ENCODE results near the gene CHI3L1.

DNA sequence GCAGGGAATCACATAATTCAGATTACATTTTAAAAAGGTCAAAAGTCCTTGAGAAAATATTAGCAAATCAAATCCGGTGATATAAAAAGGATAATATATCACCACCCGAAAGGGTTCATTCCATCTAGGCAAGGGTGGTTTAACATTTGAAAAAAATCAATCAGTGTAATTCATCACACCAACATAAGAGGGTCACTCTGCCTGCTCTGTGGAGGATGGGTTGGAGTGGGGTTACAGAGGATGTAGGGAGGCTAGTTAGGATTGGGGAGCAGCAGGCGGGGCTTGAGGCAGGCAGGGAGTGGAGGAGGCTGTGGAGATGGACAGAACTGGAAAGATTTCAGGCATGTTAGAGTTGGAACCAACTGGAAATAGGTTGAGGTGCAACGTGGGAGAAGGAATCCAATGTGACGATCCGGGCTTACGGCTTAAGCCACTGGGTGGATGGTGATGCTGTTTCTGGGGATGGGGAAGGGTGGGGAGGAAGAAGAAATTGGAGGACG lies 46.5 kb downstream of the CHI3L1 start:
- TF ChIP-seq EP300 (IDR thresholded peaks at IDR 0.05; ENCODE audit: borderline replicate concordance), result no peak
- TF ChIP-seq, protein P1, sequence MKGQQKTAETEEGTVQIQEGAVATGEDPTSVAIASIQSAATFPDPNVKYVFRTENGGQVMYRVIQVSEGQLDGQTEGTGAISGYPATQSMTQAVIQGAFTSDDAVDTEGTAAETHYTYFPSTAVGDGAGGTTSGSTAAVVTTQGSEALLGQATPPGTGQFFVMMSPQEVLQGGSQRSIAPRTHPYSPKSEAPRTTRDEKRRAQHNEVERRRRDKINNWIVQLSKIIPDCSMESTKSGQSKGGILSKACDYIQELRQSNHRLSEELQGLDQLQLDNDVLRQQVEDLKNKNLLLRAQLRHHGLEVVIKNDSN (IDR thresholded peaks at IDR 0.05), result no peak
- no peak for TF ChIP-seq NFIC (IDR thresholded peaks at IDR 0.05)
- TF ChIP-seq, protein P2, sequence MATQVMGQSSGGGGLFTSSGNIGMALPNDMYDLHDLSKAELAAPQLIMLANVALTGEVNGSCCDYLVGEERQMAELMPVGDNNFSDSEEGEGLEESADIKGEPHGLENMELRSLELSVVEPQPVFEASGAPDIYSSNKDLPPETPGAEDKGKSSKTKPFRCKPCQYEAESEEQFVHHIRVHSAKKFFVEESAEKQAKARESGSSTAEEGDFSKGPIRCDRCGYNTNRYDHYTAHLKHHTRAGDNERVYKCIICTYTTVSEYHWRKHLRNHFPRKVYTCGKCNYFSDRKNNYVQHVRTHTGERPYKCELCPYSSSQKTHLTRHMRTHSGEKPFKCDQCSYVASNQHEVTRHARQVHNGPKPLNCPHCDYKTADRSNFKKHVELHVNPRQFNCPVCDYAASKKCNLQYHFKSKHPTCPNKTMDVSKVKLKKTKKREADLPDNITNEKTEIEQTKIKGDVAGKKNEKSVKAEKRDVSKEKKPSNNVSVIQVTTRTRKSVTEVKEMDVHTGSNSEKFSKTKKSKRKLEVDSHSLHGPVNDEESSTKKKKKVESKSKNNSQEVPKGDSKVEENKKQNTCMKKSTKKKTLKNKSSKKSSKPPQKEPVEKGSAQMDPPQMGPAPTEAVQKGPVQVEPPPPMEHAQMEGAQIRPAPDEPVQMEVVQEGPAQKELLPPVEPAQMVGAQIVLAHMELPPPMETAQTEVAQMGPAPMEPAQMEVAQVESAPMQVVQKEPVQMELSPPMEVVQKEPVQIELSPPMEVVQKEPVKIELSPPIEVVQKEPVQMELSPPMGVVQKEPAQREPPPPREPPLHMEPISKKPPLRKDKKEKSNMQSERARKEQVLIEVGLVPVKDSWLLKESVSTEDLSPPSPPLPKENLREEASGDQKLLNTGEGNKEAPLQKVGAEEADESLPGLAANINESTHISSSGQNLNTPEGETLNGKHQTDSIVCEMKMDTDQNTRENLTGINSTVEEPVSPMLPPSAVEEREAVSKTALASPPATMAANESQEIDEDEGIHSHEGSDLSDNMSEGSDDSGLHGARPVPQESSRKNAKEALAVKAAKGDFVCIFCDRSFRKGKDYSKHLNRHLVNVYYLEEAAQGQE (IDR thresholded peaks at IDR 0.05; ENCODE audit: low read depth), result no peak
- TF ChIP-seq RAD21 (IDR thresholded peaks at IDR 0.05; ENCODE audit: low read depth), result no peak
- TF ChIP-seq CREB1 (IDR thresholded peaks at IDR 0.05; ENCODE audit: low read depth), result no peak
- no peak for TF ChIP-seq TAF1 (IDR thresholded peaks at IDR 0.05; ENCODE audit: low read depth)
- TF ChIP-seq TEAD4 (IDR thresholded peaks at IDR 0.05), result no peak
- TF ChIP-seq, protein P3, sequence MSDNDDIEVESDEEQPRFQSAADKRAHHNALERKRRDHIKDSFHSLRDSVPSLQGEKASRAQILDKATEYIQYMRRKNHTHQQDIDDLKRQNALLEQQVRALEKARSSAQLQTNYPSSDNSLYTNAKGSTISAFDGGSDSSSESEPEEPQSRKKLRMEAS (IDR thresholded peaks at IDR 0.05), result no peak
